Measurements from ENCODE around the gene AFG1L. TPM values are rescaled to one million over a fixed set of nuclear protein-coding genes. Genes with fewer than 3 reads are reported as not detected.
A peak's percentile ranks its signal among the peaks of the same experiment; 100 is the strongest.

AFG1L gene
- total RNA-seq, 1 experiment from 2014 or later: 7.1 TPM

- no peaks in the 10 kb centered on the region for H3K9me3 Mint-ChIP-seq (ENCODE audit: low read depth, unreplicated experiment)
- DNase-seq: peak; percentile 97
- CTCF ChIA-PET: interaction anchor here (0.7 to 1.8 kb wide), 9 partner anchors 17 to 279 kb away, joined by 3 to 7 read pairs (median 3); no protein-coding TSS in a partner anchor
- intact Hi-C loops (cut with micrococcal nuclease; ENCODE audit: unreplicated experiment): no loop called here
- no peaks in the 10 kb centered on the region for H3K27me3 Mint-ChIP-seq (ENCODE audit: unreplicated experiment)
- H3K36me3 Mint-ChIP-seq (ENCODE audit: insufficient read depth, unreplicated experiment): peaks cover 67% of the 10 kb centered on the region
- no peak for TF ChIP-seq CTCF (IDR thresholded peaks at IDR 0.05; ENCODE audit: unreplicated experiment)
- H3K27ac Mint-ChIP-seq (ENCODE audit: unreplicated experiment): peak overlapping the region; percentile 84
- no TSS peak for BruUV-seq (replicated peaks)
- H3K4me1 Mint-ChIP-seq (ENCODE audit: low read depth, unreplicated experiment): no peaks in the 10 kb centered on the region
- H3K4me3 Mint-ChIP-seq (ENCODE audit: low read depth, unreplicated experiment): peak overlapping the region; percentile 94
Measured at GRCh38 chr6:108558372-108559096, 263.7 kb downstream of the AFG1L start.

DNA sequence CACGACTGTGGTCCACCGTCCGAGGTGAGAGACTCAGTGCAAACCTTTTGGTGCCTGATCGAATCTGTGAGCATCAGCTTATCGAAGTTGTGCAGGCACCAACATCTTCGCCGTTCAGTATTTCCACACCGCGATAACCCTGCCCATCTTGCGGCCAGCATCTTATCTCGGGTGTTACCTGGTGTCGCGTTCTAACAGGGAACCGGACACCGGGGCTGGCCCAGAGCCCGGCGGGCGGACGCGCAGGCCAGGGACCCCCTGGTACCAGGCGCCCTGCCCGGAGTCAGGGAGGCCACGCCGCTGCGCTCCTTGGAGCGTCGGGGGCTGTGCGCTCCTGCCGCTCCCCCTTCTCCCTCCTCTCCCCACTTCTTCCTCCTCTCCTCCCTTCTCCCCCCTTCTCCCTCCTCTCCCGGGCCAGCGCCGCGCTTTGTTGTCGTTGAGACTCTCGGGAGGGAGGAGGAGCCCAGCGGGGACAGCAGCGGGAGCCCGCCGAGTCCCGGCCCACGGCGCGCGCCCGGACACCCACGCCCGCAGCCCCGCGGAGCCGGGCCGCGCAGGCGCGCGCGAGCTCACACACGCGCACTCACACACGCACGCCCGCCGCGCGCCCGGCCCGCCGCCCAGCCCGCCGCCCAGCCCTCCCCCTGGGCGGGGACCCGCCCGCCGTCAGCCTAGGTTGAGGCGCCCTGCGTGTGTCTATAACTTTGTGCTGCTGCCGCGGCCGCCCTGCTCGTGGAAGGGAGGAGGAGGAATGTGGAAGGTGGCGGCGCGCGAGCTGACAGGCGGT lies 264.4 kb downstream of the AFG1L start:
- intact Hi-C loops (cut with micrococcal nuclease; ENCODE audit: unreplicated experiment): no loop called here
- TF ChIP-seq CTCF (IDR thresholded peaks at IDR 0.05; ENCODE audit: unreplicated experiment): no peak
- Mint-ChIP-seq H3K9me3 (ENCODE audit: low read depth, unreplicated experiment) (no peaks in the 10 kb centered on the region), H3K27ac (ENCODE audit: unreplicated experiment) (peak overlapping the region; percentile 84), H3K36me3 (ENCODE audit: insufficient read depth, unreplicated experiment) (peaks cover 68% of the 10 kb centered on the region), H3K4me1 (ENCODE audit: low read depth, unreplicated experiment) (peaks cover 6% of the 10 kb centered on the region), H3K4me3 (ENCODE audit: low read depth, unreplicated experiment) (peak overlapping the region; percentile 94), H3K27me3 (ENCODE audit: unreplicated experiment) (no peaks in the 10 kb centered on the region)
- no TSS peak for BruUV-seq (replicated peaks)
- peak; percentile 83 for DNase-seq
- CTCF ChIA-PET: interaction anchor here (0.7 to 1.8 kb wide), 4 partner anchors 18 to 279 kb away, joined by 3 to 7 read pairs (median 4); no protein-coding TSS in a partner anchor

- peak overlapping the region; percentile 84 for H3K27ac Mint-ChIP-seq (ENCODE audit: unreplicated experiment)
- peak overlapping the region; percentile 94 for H3K4me3 Mint-ChIP-seq (ENCODE audit: low read depth, unreplicated experiment)
- no peaks in the 10 kb centered on the region for H3K27me3 Mint-ChIP-seq (ENCODE audit: unreplicated experiment)
- CTCF ChIA-PET: interaction anchor here (0.6 to 0.7 kb wide), 2 partner anchors 130 to 176 kb away, joined by 3 to 4 read pairs; no protein-coding TSS in a partner anchor
- DNase-seq: peak; percentile 44
- TF ChIP-seq CTCF (IDR thresholded peaks at IDR 0.05; ENCODE audit: unreplicated experiment): no peak
- peaks cover 68% of the 10 kb centered on the region for H3K36me3 Mint-ChIP-seq (ENCODE audit: insufficient read depth, unreplicated experiment)
- no peaks in the 10 kb centered on the region for H3K9me3 Mint-ChIP-seq (ENCODE audit: low read depth, unreplicated experiment)
- intact Hi-C loops (cut with micrococcal nuclease; ENCODE audit: unreplicated experiment): loop anchor here (5.0 kb wide), 2 partner anchors 112 to 177 kb away; no protein-coding TSS in a partner anchor
- H3K4me1 Mint-ChIP-seq (ENCODE audit: low read depth, unreplicated experiment): peaks cover 13% of the 10 kb centered on the region
- TSS peak; percentile 57 for BruUV-seq (replicated peaks)
Measured at GRCh38 chr6:108559884-108560462, 265.1 kb downstream of the AFG1L start.

Data from Calu3 (cell line).